Neural progenitor cell (in vitro differentiated cells): ENCODE data around the gene RARA.

ENCODE experiments used
- CTCF ChIP-seq: fragments of 200-600 bp; sonication (generic); IDR thresholded peaks from 2 replicates; pipeline ENCODE4 v1.5.1; 2017; ENCODE audit warnings: antibody characterized with exemption, mild to moderate bottlenecking
- EZH2phosphoT487 ChIP-seq: fragments of 200-600 bp; sonication (generic); IDR thresholded peaks from 2 replicates; pipeline ENCODE4 v1.6.1; 2017; ENCODE audit warnings: antibody characterized with exemption

DNA sequence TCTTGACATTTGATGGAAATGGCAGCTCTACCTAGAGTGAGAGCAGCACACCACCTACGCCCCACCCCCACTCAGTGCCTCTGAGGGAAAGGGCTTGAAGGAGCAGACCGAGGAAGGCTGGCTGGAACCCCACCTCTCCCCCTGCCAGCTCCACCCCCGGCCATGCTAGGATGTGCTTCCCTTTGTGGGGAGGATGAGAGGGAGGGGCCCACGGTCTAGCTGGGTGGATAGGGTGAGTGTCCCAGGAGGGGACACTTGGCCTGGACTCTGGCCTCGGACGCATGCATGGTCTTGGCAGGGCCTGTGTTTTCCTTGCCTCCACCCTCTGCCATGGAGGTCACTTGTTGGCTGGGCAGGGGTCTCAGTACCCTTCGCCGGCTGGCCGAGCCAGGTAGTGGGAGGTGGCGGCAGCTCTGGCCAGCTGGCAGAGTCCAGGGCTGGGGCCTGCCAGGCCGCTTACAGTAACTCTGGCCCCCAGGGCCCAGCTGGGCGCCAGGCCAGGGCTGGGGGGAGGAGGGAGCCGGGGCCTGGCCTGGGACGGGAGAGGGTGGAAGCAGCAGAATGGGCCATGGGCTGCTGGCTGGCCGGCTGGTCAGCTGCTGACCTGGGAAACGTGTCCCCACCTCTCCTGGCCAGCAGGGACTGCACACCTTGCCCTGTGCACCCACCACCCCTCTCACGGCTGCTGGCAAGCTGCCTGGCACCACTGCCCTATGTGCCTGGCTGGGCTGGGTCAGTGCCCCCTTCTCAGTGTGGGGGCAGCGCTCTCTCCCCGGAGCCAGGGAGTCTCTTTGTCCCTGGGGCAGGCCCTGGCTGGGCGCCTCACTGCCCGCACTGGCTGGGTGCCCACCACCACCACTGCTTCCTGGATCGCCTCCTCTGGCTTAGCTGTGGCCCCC, 23.0 kb downstream of the RARA start:
- TF ChIP-seq CTCF, result no peak
- TF ChIP-seq EZH2phosphoT487, result no peak
